IMR-90 (cell line): ENCODE results near the gene SRSF4. TPM values are rescaled to one million over a fixed set of nuclear protein-coding genes. Genes with fewer than 3 reads are reported as not detected.

Experiments
- ATAC-seq: fragments of 200-7000 bp; cut with Tn5 transposase; 2 replicates; pipeline ENCODE4 v1.9.1; 2020; ENCODE audit warnings: low read depth, mild to moderate bottlenecking, moderate library complexity
- BruUV-seq: library from RNA; stranded (reverse); fragments of 400-500 nt; replicated peaks from 2 replicates; lab custom pipeline; 2021; lab: Mats Ljungman, UMichigan
- CTCF ChIA-PET: fragments of 300-600 bp; formaldehyde crosslinking; extraction: SDS; loops from one replicate; lab custom pipeline; 2021; ENCODE audit warnings: antibody characterized with exemption; lab: Yijun Ruan, JAX
- POLR2A ChIA-PET: fragments of 300-600 bp; sonication (Branson Sonifier 250); formaldehyde crosslinking; loops from one replicate; lab custom pipeline; 2022; ENCODE audit warnings: antibody characterized with exemption; ENCODE audit not compliant: unreplicated experiment; lab: Charles Lee
- DNase-seq: peaks from one replicate; pipeline ENCODE4 v3.0.0; 2013
- H2AFZ ChIP-seq: replicated peaks from 2 replicates; pipeline ENCODE3; 2013; ENCODE audit warnings: low read length, mild to moderate bottlenecking; ENCODE audit not compliant: poor library complexity
- H2AK5ac ChIP-seq: 2 replicates; pipeline ENCODE4 v1.6.1; 2013; ENCODE audit warnings: low read depth, low read length, inconsistent platforms
- H2AK9ac ChIP-seq: replicated peaks from 2 replicates; pipeline ENCODE3; 2013; ENCODE audit warnings: mild to moderate bottlenecking, low read depth, low read length, moderate library complexity; ENCODE audit not compliant: poor library complexity
- H2BK120ac ChIP-seq: 2 replicates; pipeline ENCODE4 v1.6.1; 2013; ENCODE audit warnings: low read depth, low read length, inconsistent platforms
- H2BK15ac ChIP-seq: 3 replicates; pipeline ENCODE4 v1.6.1; 2013; ENCODE audit warnings: low read depth, low read length, inconsistent platforms
- H2BK20ac ChIP-seq: 2 replicates; pipeline ENCODE4 v1.6.1; 2013; ENCODE audit warnings: low read depth, mild to moderate bottlenecking, inconsistent platforms, low read length, moderate library complexity
- H2BK5ac ChIP-seq: 2 replicates; pipeline ENCODE4 v1.6.1; 2013; ENCODE audit warnings: mild to moderate bottlenecking, low read depth, low read length, inconsistent platforms; ENCODE audit not compliant: poor library complexity, severe bottlenecking
- H3K14ac ChIP-seq: replicated peaks from 2 replicates; pipeline ENCODE4 v1.6.1; 2013; ENCODE audit warnings: low read depth, low read length, inconsistent platforms
- H3K18ac ChIP-seq: 2 replicates; pipeline ENCODE4 v1.6.1; 2013; ENCODE audit warnings: low read depth, low read length, control low read depth
- H3K23ac ChIP-seq: 2 replicates; pipeline ENCODE4 v1.6.1; 2013; ENCODE audit warnings: low read depth, low read length, inconsistent platforms
- H3K27ac ChIP-seq: 2 replicates; pipeline ENCODE4 v1.5.1; 2013; ENCODE audit warnings: mild to moderate bottlenecking, control low read depth, low read length; ENCODE audit not compliant: insufficient read depth
- H3K27me3 ChIP-seq: 2 replicates; pipeline ENCODE4 v1.6.1; 2013; ENCODE audit warnings: low read length; ENCODE audit not compliant: control insufficient read depth, insufficient read depth
- H3K36me3 ChIP-seq: 2 replicates; pipeline ENCODE4 v1.6.1; 2013; ENCODE audit warnings: low read length, mixed read lengths; ENCODE audit not compliant: control insufficient read depth, insufficient read depth
- H3K4ac ChIP-seq: 2 replicates; pipeline ENCODE4 v1.6.1; 2013; ENCODE audit warnings: low read depth, low read length, inconsistent platforms
- H3K4me1 ChIP-seq: 2 replicates; pipeline ENCODE4 v1.6.1; 2013; ENCODE audit warnings: low read length, mixed read lengths; ENCODE audit not compliant: control insufficient read depth, insufficient read depth
- H3K4me2 ChIP-seq: 2 replicates; pipeline ENCODE4 v1.6.1; 2013; ENCODE audit warnings: low read depth, mild to moderate bottlenecking, control low read depth, low read length, moderate library complexity
- H3K4me3 ChIP-seq: 2 replicates; pipeline ENCODE4 v1.5.1; 2013; ENCODE audit warnings: low read depth, mild to moderate bottlenecking, control low read depth, low read length, moderate library complexity; ENCODE audit not compliant: insufficient read depth
- H3K56ac ChIP-seq: 2 replicates; pipeline ENCODE4 v1.6.1; 2013; ENCODE audit warnings: low read length, inconsistent platforms; ENCODE audit not compliant: insufficient read depth; ENCODE audit errors: extremely low read depth
- H3K79me1 ChIP-seq, 2 experiments: 2 replicates each; pipeline ENCODE4 v1.6.1; 2013; ENCODE audit warnings: low read length in 2 of 2, inconsistent platforms in 1 of 2, low read depth in 1 of 2
- H3K9ac ChIP-seq: 2 replicates; pipeline ENCODE4 v1.6.1; 2013; ENCODE audit warnings: low read depth, low read length, control low read depth
- H3K9me1 ChIP-seq: 2 replicates; pipeline ENCODE4 v1.6.1; 2013; ENCODE audit warnings: low read length, inconsistent platforms; ENCODE audit not compliant: insufficient read depth
- H3K9me3 ChIP-seq: 2 replicates; pipeline ENCODE4 v1.6.1; 2013; ENCODE audit warnings: low read length; ENCODE audit not compliant: control insufficient read depth, insufficient read depth
- H4K20me1 ChIP-seq: 2 replicates; pipeline ENCODE4 v1.6.1; 2013; ENCODE audit warnings: low read length, inconsistent platforms; ENCODE audit not compliant: insufficient read depth
- H4K5ac ChIP-seq: 2 replicates; pipeline ENCODE4 v1.6.1; 2013; ENCODE audit warnings: mild to moderate bottlenecking, low read depth, low read length, control low read depth
- H4K8ac ChIP-seq, 2 experiments: 2 replicates each; pipeline ENCODE4 v1.6.1; 2013; ENCODE audit warnings: low read depth in 2 of 2, low read length in 2 of 2, control low read depth in 1 of 2, inconsistent platforms in 1 of 2
- H4K91ac ChIP-seq: 2 replicates; pipeline ENCODE4 v1.6.1; 2013; ENCODE audit warnings: low read depth, low read length, inconsistent platforms; ENCODE audit not compliant: insufficient read depth
- BHLHE40 ChIP-seq: fragments of 150-350 bp; IDR thresholded peaks from 2 replicates; pipeline ENCODE4 v1.6.1; 2016; ENCODE audit warnings: mild to moderate bottlenecking, low read depth, low read length
- CEBPB ChIP-seq: IDR thresholded peaks from 2 replicates; pipeline ENCODE4 v1.6.1; 2012; ENCODE audit warnings: low read depth, low read length, improper control_type of control experiment
- CHD1 ChIP-seq: IDR thresholded peaks from 2 replicates; pipeline ENCODE4 v1.6.1; 2012; ENCODE audit warnings: low read depth, low read length, improper control_type of control experiment
- CTCF ChIP-seq: conservative IDR thresholded peaks from 2 replicates; pipeline ENCODE4 v1.5.1; 2012; ENCODE audit warnings: mild to moderate bottlenecking, low read depth, low read length, improper control_type of control experiment
- ELK1 ChIP-seq: fragments of 150-350 bp; IDR thresholded peaks from 2 replicates; pipeline ENCODE4 v1.6.1; 2016; ENCODE audit warnings: low read depth, mild to moderate bottlenecking, low read length, moderate library complexity, borderline replicate concordance
- FOS ChIP-seq: fragments of 150-350 bp; IDR thresholded peaks from 2 replicates; pipeline ENCODE4 v1.6.1; 2016; ENCODE audit warnings: low read depth, low read length
- MAFK ChIP-seq: IDR thresholded peaks from 2 replicates; pipeline ENCODE4 v1.6.1; 2012; ENCODE audit warnings: low read depth, low read length, improper control_type of control experiment
- MAZ ChIP-seq: IDR thresholded peaks from 2 replicates; pipeline ENCODE4 v1.6.1; 2012; ENCODE audit warnings: low read depth, mild to moderate bottlenecking, low read length, improper control_type of control experiment, moderate library complexity, borderline replicate concordance
- MXI1 ChIP-seq: IDR thresholded peaks from 2 replicates; pipeline ENCODE4 v1.6.1; 2012; ENCODE audit warnings: low read depth, mild to moderate bottlenecking, low read length, moderate library complexity, borderline replicate concordance
- NFE2L2 ChIP-seq: fragments of 150-350 bp; IDR thresholded peaks from 2 replicates; pipeline ENCODE4 v1.6.1; 2016; ENCODE audit warnings: low read depth, mild to moderate bottlenecking, low read length
- POLR2A ChIP-seq: IDR thresholded peaks from 2 replicates; pipeline ENCODE4 v1.6.1; 2012; ENCODE audit warnings: mild to moderate bottlenecking, low read depth, low read length
- RAD21 ChIP-seq: IDR thresholded peaks from 2 replicates; pipeline ENCODE4 v1.6.1; 2012; ENCODE audit warnings: low read length, improper control_type of control experiment
- RCOR1 ChIP-seq: IDR thresholded peaks from 2 replicates; pipeline ENCODE4 v1.6.1; 2012; ENCODE audit warnings: mild to moderate bottlenecking, low read length, improper control_type of control experiment; ENCODE audit not compliant: insufficient replicate concordance
- RFX5 ChIP-seq: IDR thresholded peaks from 2 replicates; pipeline ENCODE4 v1.8.0; 2012; ENCODE audit warnings: low read depth, mild to moderate bottlenecking, low read length, moderate library complexity
- SMC3 ChIP-seq: fragments of 150-350 bp; IDR thresholded peaks from 2 replicates; pipeline ENCODE4 v1.6.1; 2016; ENCODE audit warnings: low read depth, mild to moderate bottlenecking, antibody characterized with exemption, low read length, moderate library complexity
- USF2 ChIP-seq: fragments of 150-350 bp; IDR thresholded peaks from 2 replicates; pipeline ENCODE4 v1.6.1; 2017; ENCODE audit warnings: mild to moderate bottlenecking, antibody characterized with exemption, low read length, low read depth
- WGBS, 2 experiments: methylation state at CpG; one replicate each; pipeline versions ENCODE4 v1.1.5 to v1.1.7; 2013; ENCODE audit warnings: missing lambda C conversion rate in 2 of 2; ENCODE audit not compliant: insufficient read length in 1 of 2; ENCODE audit errors: extremely low coverage in 2 of 2; 5-methylcytosine and 5-hydroxymethylcytosine counted together
- dilution Hi-C: fragments of 300-500 bp; cut with HindIII; formaldehyde crosslinking; loops from one replicate; pipeline ENCODE4 v1.14.3; 2018; ENCODE audit warnings: low sequenced_read_pairs; ENCODE audit not compliant: unreplicated experiment
- in situ Hi-C: fragments of 300-500 bp; cut with MboI; formaldehyde crosslinking; loops from 3 replicates; pipeline ENCODE4 v1.14.3; 2019; ENCODE audit warnings: low sequenced_read_pairs, inconsistent platforms, mixed read lengths
- intact Hi-C: fragments of 100-400 bp; cut with micrococcal nuclease; formaldehyde crosslinking; loops from 2 replicates; pipeline ENCODE4 v1.10.0; 2022
- polyA plus RNA-seq, 3 experiments: library from polyadenylated mRNA; depleted of rRNA; stranded (reverse); fragments of >200 nt; gene quantifications; 2 replicates each; pipeline ENCODE4 v1.2.3, GENCODE V29; 2012; ENCODE audit warnings: low replicate concordance in 1 of 3
- total RNA-seq: library from RNA; depleted of rRNA; stranded (reverse); fragments of >200 nt; gene quantifications from 2 replicates; pipeline ENCODE4 v1.2.3, GENCODE V29; 2012

The SRSF4 gene
- total and polyA plus RNA-seq, 2 of the 4 experiments (the other 2 are of a cell fraction), result 20.8 to 48.5 TPM

GRCh38 chr1:29186707-29187106 is 5.0 kb upstream of the SRSF4 start:
- intact Hi-C loops, result no loop called here
- Histone ChIP-seq H3K56ac (no peak overlapping the region), H3K9ac (no peak overlapping the region), H3K23ac (no peak overlapping the region), H3K36me3 (no peaks in the 10 kb centered on the region), H3K4me3 (no peak overlapping the region), H3K18ac (no peak overlapping the region), H3K14ac (no peak overlapping the region), H2BK5ac (peak overlapping the region; percentile 71), H2AFZ (no peak overlapping the region), H4K20me1 (no peaks in the 10 kb centered on the region; the same call in 1 of the 2 replicates), H3K79me1 (peaks cover 0 to 2% of the 10 kb centered on the region in 2 experiments; a peak in 1 of 4 replicates), H2AK5ac (peak overlapping the region; percentile 5; the same call in 1 of the 2 replicates), H2BK120ac (peak overlapping the region; percentile 31; the same call in 1 of the 2 replicates), H2BK15ac (0 out of 3 replicates have a peak overlapping the region, but pooled peaks have one; percentile 41), H3K4me1 (no peaks in the 10 kb centered on the region; the same call in 1 of the 2 replicates), H3K9me1 (peaks cover 13% of the 10 kb centered on the region; the same call in 1 of the 2 replicates), H3K27ac (no peak overlapping the region), H3K27me3 (no peaks in the 10 kb centered on the region), H4K8ac (peak overlapping the region in 1 of 2 experiments; percentile 82; a peak in 1 of 4 replicates), H4K91ac (peak overlapping the region; percentile 11; the same call in 1 of the 2 replicates), H3K4ac (peak overlapping the region; percentile 15; the same call in 1 of the 2 replicates), H2BK20ac (no peak overlapping the region), H3K9me3 (no peaks in the 10 kb centered on the region), H4K5ac (peak overlapping the region; percentile 25; the same call in 1 of the 2 replicates), H2AK9ac (no peak overlapping the region), H3K4me2 (no peak overlapping the region)
- dilution Hi-C loops, result no loop called here
- in situ Hi-C loops, result no loop called here
- no peak for DNase-seq
- ATAC-seq, result no peak
- CTCF ChIA-PET, result interaction anchor here (1.6 to 2.0 kb wide), 2 partner anchors 16 to 305 kb away, joined by 4 to 7 read pairs; no protein-coding TSS in a partner anchor
- no CpG with 5 or more reads among the region's 1 CpG for WGBS, 2 experiments
- BruUV-seq, result no TSS peak
- TF ChIP-seq USF2, result no peak
- no peak for TF ChIP-seq NFE2L2
- TF ChIP-seq BHLHE40, result no peak
- no peak for TF ChIP-seq FOS
- no peak for TF ChIP-seq ELK1
- TF ChIP-seq RCOR1, result no peak
- TF ChIP-seq MXI1, result no peak
- no peak for TF ChIP-seq CHD1
- TF ChIP-seq SMC3, result no peak
- TF ChIP-seq POLR2A, result no peak
- TF ChIP-seq CTCF, result no peak
- TF ChIP-seq CEBPB, result no peak
- TF ChIP-seq MAZ, result no peak
- TF ChIP-seq RFX5, result no peak
- no peak for TF ChIP-seq RAD21
- TF ChIP-seq MAFK, result no peak
- POLR2A ChIA-PET, result no interaction called here
